ENCODE measurements around the gene GRM7. TPM values are rescaled to one million over a fixed set of nuclear protein-coding genes. Genes with fewer than 3 reads are reported as not detected.

The GRM7 gene
- total RNA-seq, 1 experiment from 2014 or later = not detected

DNA sequence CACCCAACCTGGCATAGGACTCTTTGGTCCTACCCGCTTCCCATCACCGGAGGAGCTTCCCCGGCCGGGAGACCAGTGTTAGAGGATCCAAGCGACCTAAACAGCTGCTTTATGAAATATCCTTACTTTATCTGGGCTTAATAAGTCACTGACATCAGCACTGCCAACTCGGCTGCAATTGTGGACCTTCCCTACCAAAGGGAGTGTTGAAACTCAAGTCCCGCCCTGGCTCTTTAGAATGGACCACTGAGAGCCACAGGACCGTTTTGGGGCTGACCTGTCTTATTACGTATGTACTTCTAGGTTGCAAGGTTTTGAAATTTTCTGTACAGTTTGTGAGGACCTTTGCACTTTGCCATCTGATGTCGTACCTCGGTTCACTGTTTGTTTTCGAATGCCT, 879.5 kb downstream of the GRM7 start:
- H3K4me1 ChIP-seq (ENCODE audit: control insufficient read depth in 1 of 2, insufficient read depth in 2 of 2, low read length in 2 of 2) = no peaks in the 10 kb centered on the region
- intact Hi-C loops (cut with micrococcal nuclease) = no loop called here
- H3K27me3 ChIP-seq (ENCODE audit: insufficient read depth, low read length) = no peaks in the 10 kb centered on the region
- ChIA-PET CTCF (no interaction called here), POLR2A (no interaction called here), RAD21 (ENCODE audit: low non-redundant PET in 1 of 2, low total read pairs in 2 of 2, uncharacterized antibody in 2 of 2, unreplicated experiment in 2 of 2) (no interaction called here)
- no peaks in the 10 kb centered on the region for H3K9me3 ChIP-seq (ENCODE audit: control insufficient read depth in 1 of 2, insufficient read depth in 1 of 2, low read depth in 1 of 2, low read length in 2 of 2)
- H3K27ac ChIP-seq (ENCODE audit: low read depth, low read length) = no peak overlapping the region
- DNase-seq (ENCODE audit: low read depth, low spot score) = no peak
- no peak overlapping the region for H3K4me3 ChIP-seq (replicated peaks in 1 of 2; ENCODE audit: low read depth in 1 of 2, low read length in 2 of 2)
- H2AFZ ChIP-seq (ENCODE audit: low read depth, low read length, poor library complexity, severe bottlenecking) = no peak overlapping the region
- TF ChIP-seq, protein P1, sequence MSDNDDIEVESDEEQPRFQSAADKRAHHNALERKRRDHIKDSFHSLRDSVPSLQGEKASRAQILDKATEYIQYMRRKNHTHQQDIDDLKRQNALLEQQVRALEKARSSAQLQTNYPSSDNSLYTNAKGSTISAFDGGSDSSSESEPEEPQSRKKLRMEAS (IDR thresholded peaks at IDR 0.05) = no peak
- TF ChIP-seq, protein P2, sequence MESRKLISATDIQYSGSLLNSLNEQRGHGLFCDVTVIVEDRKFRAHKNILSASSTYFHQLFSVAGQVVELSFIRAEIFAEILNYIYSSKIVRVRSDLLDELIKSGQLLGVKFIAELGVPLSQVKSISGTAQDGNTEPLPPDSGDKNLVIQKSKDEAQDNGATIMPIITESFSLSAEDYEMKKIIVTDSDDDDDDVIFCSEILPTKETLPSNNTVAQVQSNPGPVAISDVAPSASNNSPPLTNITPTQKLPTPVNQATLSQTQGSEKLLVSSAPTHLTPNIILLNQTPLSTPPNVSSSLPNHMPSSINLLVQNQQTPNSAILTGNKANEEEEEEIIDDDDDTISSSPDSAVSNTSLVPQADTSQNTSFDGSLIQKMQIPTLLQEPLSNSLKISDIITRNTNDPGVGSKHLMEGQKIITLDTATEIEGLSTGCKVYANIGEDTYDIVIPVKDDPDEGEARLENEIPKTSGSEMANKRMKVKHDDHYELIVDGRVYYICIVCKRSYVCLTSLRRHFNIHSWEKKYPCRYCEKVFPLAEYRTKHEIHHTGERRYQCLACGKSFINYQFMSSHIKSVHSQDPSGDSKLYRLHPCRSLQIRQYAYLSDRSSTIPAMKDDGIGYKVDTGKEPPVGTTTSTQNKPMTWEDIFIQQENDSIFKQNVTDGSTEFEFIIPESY (IDR thresholded peaks at IDR 0.05; ENCODE audit: extremely low read depth, insufficient replicate concordance, low read length) = no peak
- H3K9me2 ChIP-seq (ENCODE audit: insufficient read depth) = no peaks in the 10 kb centered on the region
- H4K20me1 ChIP-seq (ENCODE audit: insufficient read depth) = no peaks in the 10 kb centered on the region
- no peak for ATAC-seq
- H3K79me2 ChIP-seq (ENCODE audit: insufficient read depth, low read length) = no peaks in the 10 kb centered on the region
- no peaks in the 10 kb centered on the region; a peak in 1 of 4 replicates for H3K36me3 ChIP-seq (ENCODE audit: control insufficient read depth in 1 of 2, insufficient read depth in 2 of 2, low read length in 2 of 2)
- H3K4me2 ChIP-seq (ENCODE audit: low read length) = no peak overlapping the region
- BruUV-seq (replicated peaks) = no TSS peak
- H3K9ac ChIP-seq (ENCODE audit: low read length) = no peak overlapping the region

DNA sequence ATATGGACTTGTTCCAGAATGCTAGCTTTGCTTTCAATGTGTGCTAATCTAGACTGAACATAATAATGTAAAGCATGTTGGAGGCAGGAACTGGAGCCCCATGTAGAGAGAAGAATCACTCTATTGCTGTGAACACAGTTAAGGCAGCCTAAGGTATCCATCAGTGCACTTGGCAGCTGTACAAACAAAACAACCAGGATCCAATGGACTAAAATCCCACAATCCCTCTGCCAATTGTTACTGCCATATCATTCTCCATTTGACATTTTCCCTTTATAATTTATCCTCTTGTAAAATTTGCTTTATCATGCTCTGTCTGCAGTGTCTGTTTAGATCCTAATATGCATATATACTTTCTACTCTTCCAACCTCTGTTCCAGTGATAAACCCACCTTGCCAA, 883.9 kb downstream of the GRM7 start:
- intact Hi-C loops (cut with micrococcal nuclease) = no loop called here
- no peaks in the 10 kb centered on the region for H3K27me3 ChIP-seq (ENCODE audit: insufficient read depth, low read length)
- no peak for DNase-seq (ENCODE audit: low read depth, low spot score)
- no peaks in the 10 kb centered on the region; a peak in 1 of 4 replicates for H3K36me3 ChIP-seq (ENCODE audit: control insufficient read depth in 1 of 2, insufficient read depth in 2 of 2, low read length in 2 of 2)
- ATAC-seq = no peak
- no peaks in the 10 kb centered on the region for H3K9me3 ChIP-seq (ENCODE audit: control insufficient read depth in 1 of 2, insufficient read depth in 1 of 2, low read depth in 1 of 2, low read length in 2 of 2)
- TF ChIP-seq SRF (IDR thresholded peaks at IDR 0.05; ENCODE audit: low read depth) (no peak), YY1 (IDR thresholded peaks at IDR 0.05; ENCODE audit: extremely low read depth, insufficient replicate concordance, low read depth, low read length) (no peak), CBX3 (IDR thresholded peaks at IDR 0.05; ENCODE audit: low read depth) (no peak), EGR1 (IDR thresholded peaks at IDR 0.05; ENCODE audit: low read depth) (no peak), SP1 (IDR thresholded peaks at IDR 0.05; ENCODE audit: low read depth) (no peak), ZFX (IDR thresholded peaks at IDR 0.05) (no peak), RAD21 (IDR thresholded peaks at IDR 0.05; ENCODE audit: low read depth) (no peak), ELF1 (IDR thresholded peaks at IDR 0.05; ENCODE audit: borderline replicate concordance, low read depth) (no peak), EZH2 (IDR thresholded peaks at IDR 0.05) (no peak), TCF7L2 (IDR thresholded peaks at IDR 0.05; ENCODE audit: borderline replicate concordance, extremely low read depth, insufficient read depth, insufficient read length) (no peak), JUND (IDR thresholded peaks at IDR 0.05) (no peak), FOSL1 (IDR thresholded peaks at IDR 0.05; ENCODE audit: low read depth) (no peak), POLR2AphosphoS5 (IDR thresholded peaks at IDR 0.05; ENCODE audit: low read depth, low read length) (no peak), POLR2A (IDR thresholded peaks at IDR 0.05; ENCODE audit: borderline replicate concordance, extremely low read depth, insufficient read depth, insufficient read length) (no peak), SIN3A (IDR thresholded peaks at IDR 0.05; ENCODE audit: low read depth) (no peak)
- TF ChIP-seq, protein P1 (IDR thresholded peaks at IDR 0.05) = no peak
- TF ChIP-seq, protein P3, sequence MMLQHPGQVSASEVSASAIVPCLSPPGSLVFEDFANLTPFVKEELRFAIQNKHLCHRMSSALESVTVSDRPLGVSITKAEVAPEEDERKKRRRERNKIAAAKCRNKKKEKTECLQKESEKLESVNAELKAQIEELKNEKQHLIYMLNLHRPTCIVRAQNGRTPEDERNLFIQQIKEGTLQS (IDR thresholded peaks at IDR 0.05) = no peak
- TF ChIP-seq, protein P4, sequence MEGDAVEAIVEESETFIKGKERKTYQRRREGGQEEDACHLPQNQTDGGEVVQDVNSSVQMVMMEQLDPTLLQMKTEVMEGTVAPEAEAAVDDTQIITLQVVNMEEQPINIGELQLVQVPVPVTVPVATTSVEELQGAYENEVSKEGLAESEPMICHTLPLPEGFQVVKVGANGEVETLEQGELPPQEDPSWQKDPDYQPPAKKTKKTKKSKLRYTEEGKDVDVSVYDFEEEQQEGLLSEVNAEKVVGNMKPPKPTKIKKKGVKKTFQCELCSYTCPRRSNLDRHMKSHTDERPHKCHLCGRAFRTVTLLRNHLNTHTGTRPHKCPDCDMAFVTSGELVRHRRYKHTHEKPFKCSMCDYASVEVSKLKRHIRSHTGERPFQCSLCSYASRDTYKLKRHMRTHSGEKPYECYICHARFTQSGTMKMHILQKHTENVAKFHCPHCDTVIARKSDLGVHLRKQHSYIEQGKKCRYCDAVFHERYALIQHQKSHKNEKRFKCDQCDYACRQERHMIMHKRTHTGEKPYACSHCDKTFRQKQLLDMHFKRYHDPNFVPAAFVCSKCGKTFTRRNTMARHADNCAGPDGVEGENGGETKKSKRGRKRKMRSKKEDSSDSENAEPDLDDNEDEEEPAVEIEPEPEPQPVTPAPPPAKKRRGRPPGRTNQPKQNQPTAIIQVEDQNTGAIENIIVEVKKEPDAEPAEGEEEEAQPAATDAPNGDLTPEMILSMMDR (IDR thresholded peaks at IDR 0.05 in 2 of 3, conservative IDR thresholded peaks at IDR 0.05 in 1 of 3; ENCODE audit: borderline replicate concordance in 1 of 3, insufficient read depth in 1 of 3, low read depth in 2 of 3, low read length in 2 of 3) = no peak
- no peak overlapping the region for H2AFZ ChIP-seq (ENCODE audit: low read depth, low read length, poor library complexity, severe bottlenecking)
- no peaks in the 10 kb centered on the region for H3K4me1 ChIP-seq (ENCODE audit: control insufficient read depth in 1 of 2, insufficient read depth in 2 of 2, low read length in 2 of 2)
- no peak overlapping the region for H3K4me3 ChIP-seq (replicated peaks in 1 of 2; ENCODE audit: low read depth in 1 of 2, low read length in 2 of 2)
- BruUV-seq (replicated peaks) = no TSS peak
- H3K27ac ChIP-seq (ENCODE audit: low read depth, low read length) = no peak overlapping the region
- RAD21 ChIA-PET (ENCODE audit: low non-redundant PET in 1 of 2, low total read pairs in 2 of 2, uncharacterized antibody in 2 of 2, unreplicated experiment in 2 of 2) = no interaction called here
- no peaks in the 10 kb centered on the region for H3K79me2 ChIP-seq (ENCODE audit: insufficient read depth, low read length)
- POLR2A ChIA-PET = no interaction called here
- H3K4me2 ChIP-seq (ENCODE audit: low read length) = no peak overlapping the region
- H3K9ac ChIP-seq (ENCODE audit: low read length) = no peak overlapping the region
- no peaks in the 10 kb centered on the region for H3K9me2 ChIP-seq (ENCODE audit: insufficient read depth)
- CTCF ChIA-PET = no interaction called here
- H4K20me1 ChIP-seq (ENCODE audit: insufficient read depth) = no peaks in the 10 kb centered on the region
